Chondrocyte (in vitro differentiated cells): ENCODE measurements around the gene MMP20. TPM values are rescaled to one million over a fixed set of nuclear protein-coding genes. Genes with fewer than 3 reads are reported as not detected.

Experiments
- DNase-seq: peaks from one replicate; pipeline ENCODE4 v3.0.0; 2021; ENCODE audit warnings: mixed read lengths, low spot score
- H3K27ac Mint-ChIP-seq: one replicate; pipeline ENCODE4 v1.8.0; 2021; ENCODE audit warnings: mild to moderate bottlenecking, moderate library complexity, mixed read lengths; ENCODE audit not compliant: unreplicated experiment
- H3K27me3 Mint-ChIP-seq: 2 replicates; pipeline ENCODE4 v1.8.0; 2021; ENCODE audit warnings: low read depth, mixed read lengths
- H3K36me3 Mint-ChIP-seq: 2 replicates; pipeline ENCODE4 v1.8.0; 2021; ENCODE audit warnings: low read depth, mixed read lengths
- H3K4me1 Mint-ChIP-seq: 2 replicates; pipeline ENCODE4 v1.8.0; 2021; ENCODE audit warnings: low read depth, mild to moderate bottlenecking, mixed read lengths
- H3K4me3 Mint-ChIP-seq: one replicate; pipeline ENCODE4 v1.8.0; 2021; ENCODE audit warnings: mild to moderate bottlenecking, moderate library complexity, mixed read lengths; ENCODE audit not compliant: unreplicated experiment
- H3K9me3 Mint-ChIP-seq: 2 replicates; pipeline ENCODE4 v1.8.0; 2021; ENCODE audit warnings: low read depth, mixed read lengths
- long read RNA-seq: library from polyadenylated mRNA; stranded (forward); transcript quantifications from one replicate; pipeline ENCODE4 v2.0.0, GENCODE V29; 2021
- total RNA-seq: library from RNA; stranded (reverse); gene quantifications from 3 replicates; pipeline ENCODE4 v1.2.1, GENCODE V29; 2021
- TF ChIP-seq, protein P1 (sequence below): fragments of 200-600 bp; sonication (generic); IDR thresholded peaks from 2 replicates; pipeline ENCODE4 v1.5.0; 2021; ENCODE audit warnings: antibody characterized with exemption, mild to moderate bottlenecking, moderate library complexity

Gene MMP20, protein sequence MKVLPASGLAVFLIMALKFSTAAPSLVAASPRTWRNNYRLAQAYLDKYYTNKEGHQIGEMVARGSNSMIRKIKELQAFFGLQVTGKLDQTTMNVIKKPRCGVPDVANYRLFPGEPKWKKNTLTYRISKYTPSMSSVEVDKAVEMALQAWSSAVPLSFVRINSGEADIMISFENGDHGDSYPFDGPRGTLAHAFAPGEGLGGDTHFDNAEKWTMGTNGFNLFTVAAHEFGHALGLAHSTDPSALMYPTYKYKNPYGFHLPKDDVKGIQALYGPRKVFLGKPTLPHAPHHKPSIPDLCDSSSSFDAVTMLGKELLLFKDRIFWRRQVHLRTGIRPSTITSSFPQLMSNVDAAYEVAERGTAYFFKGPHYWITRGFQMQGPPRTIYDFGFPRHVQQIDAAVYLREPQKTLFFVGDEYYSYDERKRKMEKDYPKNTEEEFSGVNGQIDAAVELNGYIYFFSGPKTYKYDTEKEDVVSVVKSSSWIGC
- not detected in 3 replicates for total RNA-seq
- long read RNA-seq = 0 reads

DNA sequence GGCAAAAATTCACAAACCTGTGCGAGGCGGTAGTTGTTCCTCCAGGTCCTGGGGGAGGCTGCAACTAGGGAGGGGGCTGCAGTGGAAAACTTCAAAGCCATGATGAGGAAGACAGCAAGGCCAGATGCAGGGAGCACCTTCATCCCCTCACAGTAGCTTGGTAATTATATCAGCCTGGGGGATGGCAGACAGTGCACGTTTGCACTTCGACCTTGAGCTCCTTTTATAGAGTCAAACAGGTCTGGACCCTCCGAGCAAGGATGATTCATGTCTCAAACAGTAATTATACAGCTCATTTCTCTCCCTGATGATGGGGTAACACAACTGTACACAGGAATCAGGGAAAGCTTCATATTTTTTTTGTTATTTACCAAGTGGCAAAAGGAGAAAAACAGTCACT lies at the start of gene MMP20:
Gene MMP20 (minus strand): TSS at position 156 of the 400 bp plus-strand sequence. CDS start 13 bp downstream, at position 143.
- no peak for DNase-seq
- no peak within 1 kb of the TSS for H3K4me3 Mint-ChIP-seq
- TF ChIP-seq, protein P1, sequence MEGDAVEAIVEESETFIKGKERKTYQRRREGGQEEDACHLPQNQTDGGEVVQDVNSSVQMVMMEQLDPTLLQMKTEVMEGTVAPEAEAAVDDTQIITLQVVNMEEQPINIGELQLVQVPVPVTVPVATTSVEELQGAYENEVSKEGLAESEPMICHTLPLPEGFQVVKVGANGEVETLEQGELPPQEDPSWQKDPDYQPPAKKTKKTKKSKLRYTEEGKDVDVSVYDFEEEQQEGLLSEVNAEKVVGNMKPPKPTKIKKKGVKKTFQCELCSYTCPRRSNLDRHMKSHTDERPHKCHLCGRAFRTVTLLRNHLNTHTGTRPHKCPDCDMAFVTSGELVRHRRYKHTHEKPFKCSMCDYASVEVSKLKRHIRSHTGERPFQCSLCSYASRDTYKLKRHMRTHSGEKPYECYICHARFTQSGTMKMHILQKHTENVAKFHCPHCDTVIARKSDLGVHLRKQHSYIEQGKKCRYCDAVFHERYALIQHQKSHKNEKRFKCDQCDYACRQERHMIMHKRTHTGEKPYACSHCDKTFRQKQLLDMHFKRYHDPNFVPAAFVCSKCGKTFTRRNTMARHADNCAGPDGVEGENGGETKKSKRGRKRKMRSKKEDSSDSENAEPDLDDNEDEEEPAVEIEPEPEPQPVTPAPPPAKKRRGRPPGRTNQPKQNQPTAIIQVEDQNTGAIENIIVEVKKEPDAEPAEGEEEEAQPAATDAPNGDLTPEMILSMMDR = no peak
- H3K4me1 Mint-ChIP-seq = peaks cover 14% of the 10 kb centered on the region
- H3K9me3 Mint-ChIP-seq = no peaks in the 10 kb centered on the region
- no peaks in the 10 kb centered on the region for H3K27me3 Mint-ChIP-seq
- no peaks in the 10 kb centered on the region for H3K36me3 Mint-ChIP-seq
- H3K27ac Mint-ChIP-seq = no peak within 1 kb of the TSS

DNA sequence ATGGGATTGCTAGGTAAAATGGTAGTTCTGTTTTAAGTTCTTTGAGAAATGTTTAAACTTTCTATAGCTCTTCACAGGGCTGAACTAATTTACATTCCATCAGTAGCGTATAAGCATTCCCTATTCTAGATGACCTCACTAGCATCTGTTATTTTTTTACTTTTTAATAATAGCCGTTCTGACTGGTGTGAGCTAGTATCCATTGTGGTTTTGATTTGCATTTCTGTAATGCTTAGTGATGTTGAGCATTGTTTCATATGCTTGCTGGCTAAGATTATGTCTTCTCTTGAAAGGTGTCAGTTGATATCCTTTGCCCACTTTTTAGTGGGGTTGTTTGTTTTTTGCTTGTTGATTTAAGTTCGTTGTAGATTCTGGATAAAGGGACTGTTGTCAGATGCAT lies 44.5 kb upstream of the MMP20 start:
- Mint-ChIP-seq H3K4me3 (no peak overlapping the region), H3K4me1 (peaks cover 3% of the 10 kb centered on the region), H3K27ac (no peak overlapping the region), H3K36me3 (no peaks in the 10 kb centered on the region), H3K9me3 (peaks cover 2% of the 10 kb centered on the region), H3K27me3 (no peaks in the 10 kb centered on the region)
- DNase-seq = no peak
- TF ChIP-seq, protein P1 = no peak

DNA sequence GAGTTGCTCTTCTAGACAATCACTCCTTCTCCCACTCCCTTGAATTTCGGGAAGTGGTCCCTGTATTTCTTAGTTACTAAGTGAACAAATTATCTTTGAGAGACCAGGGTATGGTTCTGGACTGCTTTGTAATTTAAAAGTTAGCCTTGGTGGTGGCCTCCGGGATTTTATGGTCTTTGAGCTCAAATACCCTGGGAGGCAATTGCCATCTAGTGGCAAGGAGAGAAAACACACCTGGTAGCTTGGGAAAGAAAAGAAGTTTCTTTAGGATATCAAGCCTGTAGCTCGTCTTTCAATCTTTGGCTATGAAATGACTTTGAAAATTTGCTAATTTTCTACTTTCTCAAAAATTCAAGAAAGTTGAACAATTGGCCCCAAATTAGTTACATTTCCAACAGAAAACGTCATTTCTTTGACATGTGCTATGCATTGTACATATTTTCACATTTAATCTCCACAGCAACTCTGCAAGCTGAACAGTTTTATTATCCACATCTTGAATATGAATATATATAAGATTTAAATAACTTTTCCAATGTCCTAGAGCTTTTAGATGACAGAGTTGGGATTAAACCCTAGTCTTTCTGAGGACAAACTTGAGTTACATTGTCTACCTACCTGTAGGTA lies 41.3 kb upstream of the MMP20 start:
- Mint-ChIP-seq H3K36me3 (no peaks in the 10 kb centered on the region), H3K4me3 (no peak overlapping the region), H3K9me3 (peaks cover 2% of the 10 kb centered on the region), H3K27me3 (no peaks in the 10 kb centered on the region), H3K27ac (no peak overlapping the region), H3K4me1 (peaks cover 3% of the 10 kb centered on the region)
- TF ChIP-seq, protein P1 = peak; percentile 94
- DNase-seq = no peak

DNA sequence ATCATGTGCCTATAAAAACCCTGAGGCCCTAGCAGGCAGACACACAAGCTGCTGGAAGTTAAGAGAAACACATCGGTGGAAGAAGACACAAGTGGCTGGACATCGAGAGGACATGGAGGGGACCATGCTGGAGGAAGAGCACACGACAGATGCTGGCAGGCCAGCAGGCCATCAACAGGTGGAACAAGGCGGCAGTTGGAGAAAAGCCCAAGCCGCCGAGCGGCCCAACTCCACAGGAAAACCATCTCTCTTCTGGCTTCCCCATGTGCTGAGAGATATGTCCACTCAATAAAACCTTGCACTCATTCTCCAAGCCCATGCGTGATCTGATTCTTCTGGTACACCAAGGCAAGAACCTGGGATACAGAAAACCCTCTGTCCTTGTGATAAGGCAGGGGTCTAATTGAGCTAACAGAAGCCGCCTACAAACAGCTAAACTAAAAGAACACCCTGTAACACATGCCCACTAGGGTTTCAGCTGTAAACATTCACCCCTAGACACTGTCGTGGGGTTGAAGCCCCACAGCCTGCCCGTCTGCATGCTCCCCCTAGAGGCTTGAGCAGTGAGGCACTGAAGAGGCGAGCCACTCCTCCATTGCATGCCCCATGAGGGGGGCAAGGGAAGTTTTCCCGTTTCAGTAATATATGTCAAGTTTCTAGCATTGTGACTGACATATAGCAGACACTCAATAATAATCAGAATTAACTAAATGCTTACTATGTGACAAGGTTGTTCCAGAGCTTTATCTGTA lies 39.0 kb upstream of the MMP20 start:
- TF ChIP-seq, protein P1 = peak; percentile 53
- H3K27ac Mint-ChIP-seq = no peak overlapping the region
- no peak for DNase-seq
- peaks cover 2% of the 10 kb centered on the region for H3K27me3 Mint-ChIP-seq
- H3K4me1 Mint-ChIP-seq = peaks cover 3% of the 10 kb centered on the region
- H3K4me3 Mint-ChIP-seq = no peak overlapping the region
- H3K9me3 Mint-ChIP-seq = peaks cover under 1% of the 10 kb centered on the region
- H3K36me3 Mint-ChIP-seq = no peaks in the 10 kb centered on the region

DNA sequence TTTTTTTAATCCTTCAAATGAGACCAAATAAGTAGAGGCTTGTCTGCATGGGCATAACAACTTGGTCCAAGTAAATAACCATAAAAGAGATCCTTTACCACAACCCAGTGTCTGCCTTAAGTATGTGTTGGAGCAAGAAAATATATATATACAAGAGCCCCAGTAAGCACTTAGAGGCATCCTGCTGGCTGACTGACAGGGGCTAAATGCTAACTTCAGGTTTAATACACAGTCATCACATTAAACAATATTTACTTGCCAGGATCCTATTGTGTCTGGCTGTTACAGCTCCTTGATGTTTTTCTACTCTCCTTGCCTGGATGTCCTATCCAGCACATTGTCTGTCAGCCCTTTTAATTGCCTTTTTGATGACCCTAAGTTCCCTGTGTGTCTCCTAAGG lies 37.5 kb upstream of the MMP20 start:
- no peak overlapping the region for H3K27ac Mint-ChIP-seq
- H3K4me3 Mint-ChIP-seq = no peak overlapping the region
- no peaks in the 10 kb centered on the region for H3K36me3 Mint-ChIP-seq
- no peaks in the 10 kb centered on the region for H3K9me3 Mint-ChIP-seq
- no peak for DNase-seq
- H3K4me1 Mint-ChIP-seq = peaks cover 3% of the 10 kb centered on the region
- H3K27me3 Mint-ChIP-seq = peaks cover 5% of the 10 kb centered on the region
- TF ChIP-seq, protein P1 = no peak
